Choroid plexus epithelial cell (primary cell): ENCODE measurements around the gene TOMM40L.

Experiments used
- DNase-seq: peaks from one replicate; pipeline ENCODE4 v3.0.0-alpha.2; 2010; ENCODE audit warnings: low read depth
- H3K4me3 ChIP-seq: 2 replicates; pipeline ENCODE4 v1.5.1; 2011; ENCODE audit warnings: low read depth, mild to moderate bottlenecking, control low read depth, low read length, moderate library complexity
- CTCF ChIP-seq: conservative IDR thresholded peaks from 2 replicates; pipeline ENCODE4 v1.5.1; 2011; ENCODE audit warnings: low read depth, mild to moderate bottlenecking, control low read depth, inconsistent platforms, low read length, moderate library complexity

TOMM40L gene

GRCh38 chr1:161267321-161267720, 41.5 kb downstream of the TOMM40L start:
- H3K4me3 ChIP-seq = no peak overlapping the region
- no peak for TF ChIP-seq CTCF
- DNase-seq = no peak

GRCh38 chr1:161273402-161273801, 47.5 kb downstream of the TOMM40L start:
- DNase-seq = peak; percentile 21
- H3K4me3 ChIP-seq = no peak overlapping the region
- no peak for TF ChIP-seq CTCF

GRCh38 chr1:161274874-161275273, 49.0 kb downstream of the TOMM40L start:
- DNase-seq = no peak
- no peak overlapping the region for H3K4me3 ChIP-seq
- no peak for TF ChIP-seq CTCF
